ENCODE results near the gene PRMT7. TPM values are rescaled to one million over a fixed set of nuclear protein-coding genes. Genes with fewer than 3 reads are reported as not detected.

The PRMT7 gene
- polyA plus RNA-seq, 3 donors, result 15.0 to 41.1 (median 15.2) TPM

- H3K4me3 ChIP-seq (replicated peaks in 1 of 3; ENCODE audit: low read depth in 2 of 3, low read length in 3 of 3), result no peak overlapping the region
- H3K4me1 Mint-ChIP-seq, result peaks cover 15% of the 10 kb centered on the region
- no peak for DNase-seq
- 84% methylated on average over 8 of the region's 8 CpGs for WGBS (ENCODE audit: insufficient coverage)
- no peak overlapping the region for H3K27ac Mint-ChIP-seq
- no peaks in the 10 kb centered on the region for H4K20me1 ChIP-seq (ENCODE audit: insufficient read depth, low read length)
- H3K9me3 Mint-ChIP-seq, result peaks cover 0 to 2% (median 0%) of the 10 kb centered on the region in 7 donors
- H2AFZ ChIP-seq (ENCODE audit: insufficient read depth, low read depth, low read length, poor library complexity, severe bottlenecking), result no peak overlapping the region
- peaks cover 9 to 11% of the 10 kb centered on the region in 2 donors for H3K4me1 ChIP-seq (ENCODE audit: control insufficient read depth in 1 of 2, insufficient read depth in 2 of 2, low read length in 2 of 2)
- H3K36me3 ChIP-seq (replicated peaks in 1 of 2; ENCODE audit: control insufficient read depth in 1 of 2, insufficient read depth in 2 of 2, low read length in 2 of 2), result no peaks in the 10 kb centered on the region
- no peak overlapping the region for H3K27ac ChIP-seq (ENCODE audit: low read depth in 1 of 2, low read length in 2 of 2)
- no peak overlapping the region for H3K4me2 ChIP-seq (replicated peaks; ENCODE audit: extremely low read depth, low read length, poor library complexity, severe bottlenecking)
- H3K79me2 ChIP-seq (ENCODE audit: insufficient read depth, low read length), result no peaks in the 10 kb centered on the region
- H3K9me3 ChIP-seq (replicated peaks in 1 of 2; ENCODE audit: control insufficient read depth in 1 of 2, insufficient read depth in 1 of 2, low read length in 2 of 2), result no peaks in the 10 kb centered on the region
- H3K9ac ChIP-seq (ENCODE audit: insufficient read depth, low read length, poor library complexity, severe bottlenecking), result no peak overlapping the region
- no peaks in the 10 kb centered on the region for H3K27me3 ChIP-seq (ENCODE audit: control insufficient read depth in 2 of 2, insufficient read depth in 2 of 2, low read length in 2 of 2)
- TF ChIP-seq, protein P1, sequence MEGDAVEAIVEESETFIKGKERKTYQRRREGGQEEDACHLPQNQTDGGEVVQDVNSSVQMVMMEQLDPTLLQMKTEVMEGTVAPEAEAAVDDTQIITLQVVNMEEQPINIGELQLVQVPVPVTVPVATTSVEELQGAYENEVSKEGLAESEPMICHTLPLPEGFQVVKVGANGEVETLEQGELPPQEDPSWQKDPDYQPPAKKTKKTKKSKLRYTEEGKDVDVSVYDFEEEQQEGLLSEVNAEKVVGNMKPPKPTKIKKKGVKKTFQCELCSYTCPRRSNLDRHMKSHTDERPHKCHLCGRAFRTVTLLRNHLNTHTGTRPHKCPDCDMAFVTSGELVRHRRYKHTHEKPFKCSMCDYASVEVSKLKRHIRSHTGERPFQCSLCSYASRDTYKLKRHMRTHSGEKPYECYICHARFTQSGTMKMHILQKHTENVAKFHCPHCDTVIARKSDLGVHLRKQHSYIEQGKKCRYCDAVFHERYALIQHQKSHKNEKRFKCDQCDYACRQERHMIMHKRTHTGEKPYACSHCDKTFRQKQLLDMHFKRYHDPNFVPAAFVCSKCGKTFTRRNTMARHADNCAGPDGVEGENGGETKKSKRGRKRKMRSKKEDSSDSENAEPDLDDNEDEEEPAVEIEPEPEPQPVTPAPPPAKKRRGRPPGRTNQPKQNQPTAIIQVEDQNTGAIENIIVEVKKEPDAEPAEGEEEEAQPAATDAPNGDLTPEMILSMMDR (IDR thresholded peaks at IDR 0.05), result no peak
- H3K27me3 Mint-ChIP-seq (ENCODE audit: low read depth in 3 of 3), result peaks cover 2% of the 10 kb centered on the region in 3 donors
- no peak overlapping the region for H3K4me3 Mint-ChIP-seq
- intact Hi-C loops (cut with micrococcal nuclease), result no loop called here
- H3K36me3 Mint-ChIP-seq, result no peaks in the 10 kb centered on the region
Observed at GRCh38 chr16:68389006-68389405, 78.2 kb downstream of the PRMT7 start.

DNA sequence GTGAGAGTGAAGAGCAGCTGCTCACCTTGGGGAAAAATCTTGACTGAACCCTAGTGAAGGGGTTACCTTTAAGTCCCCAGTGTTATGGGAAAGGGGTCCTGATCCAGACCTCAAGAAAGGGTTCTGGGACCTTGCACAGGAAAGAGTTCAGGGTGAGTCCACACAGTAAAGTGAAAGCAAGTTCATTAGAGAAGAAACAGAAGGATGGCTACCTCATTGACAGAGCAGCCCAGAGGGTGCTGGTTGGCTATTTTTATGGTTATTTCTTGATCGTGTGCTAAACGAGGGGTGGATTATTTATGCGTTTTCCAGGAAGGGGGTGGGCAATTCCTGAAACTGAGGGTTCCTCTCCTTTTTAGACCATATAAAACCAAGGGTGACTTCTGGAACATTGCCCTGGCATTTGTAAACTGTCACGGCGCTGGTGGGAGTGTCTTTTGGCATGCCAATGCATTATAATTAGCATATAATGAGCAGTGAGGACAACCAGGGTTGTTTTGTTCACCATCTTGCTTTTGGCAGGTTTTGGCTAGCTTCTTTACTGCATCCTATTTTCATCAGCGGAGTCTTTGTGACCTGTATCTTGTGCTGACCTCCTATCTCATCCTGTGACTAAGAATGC lies 79.0 kb downstream of the PRMT7 start:
- intact Hi-C loops (cut with micrococcal nuclease), result no loop called here
- H3K27me3 ChIP-seq (ENCODE audit: control insufficient read depth in 2 of 2, insufficient read depth in 2 of 2, low read length in 2 of 2), result no peaks in the 10 kb centered on the region
- H3K4me3 Mint-ChIP-seq, result no peak overlapping the region
- H2AFZ ChIP-seq (ENCODE audit: insufficient read depth, low read depth, low read length, poor library complexity, severe bottlenecking), result no peak overlapping the region
- H3K36me3 ChIP-seq (replicated peaks in 1 of 2; ENCODE audit: control insufficient read depth in 1 of 2, insufficient read depth in 2 of 2, low read length in 2 of 2), result no peaks in the 10 kb centered on the region
- H4K20me1 ChIP-seq (ENCODE audit: insufficient read depth, low read length), result no peaks in the 10 kb centered on the region
- no peak overlapping the region for H3K4me3 ChIP-seq (replicated peaks in 1 of 3; ENCODE audit: low read depth in 2 of 3, low read length in 3 of 3)
- H3K4me1 ChIP-seq (ENCODE audit: control insufficient read depth in 1 of 2, insufficient read depth in 2 of 2, low read length in 2 of 2), result peaks cover 6% of the 10 kb centered on the region in 2 donors
- TF ChIP-seq, protein P1 (IDR thresholded peaks at IDR 0.05), result no peak
- no peak for DNase-seq
- H3K9me3 ChIP-seq (replicated peaks in 1 of 2; ENCODE audit: control insufficient read depth in 1 of 2, insufficient read depth in 1 of 2, low read length in 2 of 2), result no peaks in the 10 kb centered on the region
- H3K27me3 Mint-ChIP-seq (ENCODE audit: low read depth in 3 of 3), result peaks cover 0 to 2% (median under 1%) of the 10 kb centered on the region in 3 donors
- H3K79me2 ChIP-seq (ENCODE audit: insufficient read depth, low read length), result no peaks in the 10 kb centered on the region
- peaks cover 0 to 2% (median 0%) of the 10 kb centered on the region in 7 donors for H3K9me3 Mint-ChIP-seq
- H3K36me3 Mint-ChIP-seq, result no peaks in the 10 kb centered on the region
- no peak overlapping the region for H3K9ac ChIP-seq (ENCODE audit: insufficient read depth, low read length, poor library complexity, severe bottlenecking)
- H3K27ac Mint-ChIP-seq, result no peak overlapping the region
- H3K4me2 ChIP-seq (replicated peaks; ENCODE audit: extremely low read depth, low read length, poor library complexity, severe bottlenecking), result no peak overlapping the region
- WGBS (ENCODE audit: insufficient coverage), result 100% methylated on average over 1 of the region's 6 CpGs
- H3K27ac ChIP-seq (ENCODE audit: low read depth in 1 of 2, low read length in 2 of 2), result no peak overlapping the region
- peaks cover 9% of the 10 kb centered on the region for H3K4me1 Mint-ChIP-seq

Measured in CD14-positive monocyte (primary cell).